ENCODE data around the gene PSRC1.

- TF ChIP-seq CTCF (conservative IDR thresholded peaks at IDR 0.05; ENCODE audit: low read length) (no peak), EZH2phosphoT487 (IDR thresholded peaks at IDR 0.05; ENCODE audit: borderline replicate concordance) (no peak)
These were observed 1.1 kb downstream of the PSRC1 start for GRCh38 chr1:109281680-109282496.
